Measurements from ENCODE around the gene ERBB4. TPM values are rescaled to one million over a fixed set of nuclear protein-coding genes. Genes with fewer than 3 reads are reported as not detected.

Gene ERBB4
- total RNA-seq, 1 donor from 2014 or later, result 10.2 TPM

GRCh38 chr2:212005085-212005671, 533.4 kb downstream of the ERBB4 start:
- no peaks in the 10 kb centered on the region for H3K9me3 Mint-ChIP-seq
- no peak overlapping the region for H3K27ac Mint-ChIP-seq (ENCODE audit: unreplicated experiment)
- H3K27me3 Mint-ChIP-seq (ENCODE audit: low read depth), result no peaks in the 10 kb centered on the region
- TF ChIP-seq CTCF (conservative IDR thresholded peaks at IDR 0.05), result peak; percentile 69
- no peak overlapping the region for H3K4me3 Mint-ChIP-seq
- peaks cover 16% of the 10 kb centered on the region for H3K4me1 Mint-ChIP-seq
- no peaks in the 10 kb centered on the region for H3K36me3 Mint-ChIP-seq (ENCODE audit: low read depth)
- peak; percentile 35 for DNase-seq (ENCODE audit: low read depth, low spot score)

GRCh38 chr2:212001325-212001724, 537.3 kb downstream of the ERBB4 start:
- Mint-ChIP-seq H3K27me3 (ENCODE audit: low read depth) (no peaks in the 10 kb centered on the region), H3K9me3 (no peaks in the 10 kb centered on the region), H3K27ac (ENCODE audit: unreplicated experiment) (no peak overlapping the region), H3K4me1 (no peaks in the 10 kb centered on the region), H3K4me3 (no peak overlapping the region), H3K36me3 (ENCODE audit: low read depth) (no peaks in the 10 kb centered on the region)
- no peak for TF ChIP-seq CTCF (conservative IDR thresholded peaks at IDR 0.05)
- no peak for DNase-seq (ENCODE audit: low read depth, low spot score)

GRCh38 chr2:211996857-211997256, 541.7 kb downstream of the ERBB4 start:
- Mint-ChIP-seq H3K27me3 (ENCODE audit: low read depth) (no peaks in the 10 kb centered on the region), H3K27ac (ENCODE audit: unreplicated experiment) (no peak overlapping the region), H3K4me3 (no peak overlapping the region), H3K36me3 (ENCODE audit: low read depth) (no peaks in the 10 kb centered on the region), H3K4me1 (no peaks in the 10 kb centered on the region), H3K9me3 (no peaks in the 10 kb centered on the region)
- TF ChIP-seq CTCF (conservative IDR thresholded peaks at IDR 0.05), result no peak
- DNase-seq (ENCODE audit: low read depth, low spot score), result no peak

- H3K9me3 Mint-ChIP-seq, result no peaks in the 10 kb centered on the region
- H3K27ac Mint-ChIP-seq (ENCODE audit: unreplicated experiment), result no peak overlapping the region
- H3K4me3 Mint-ChIP-seq, result no peak overlapping the region
- H3K27me3 Mint-ChIP-seq (ENCODE audit: low read depth), result no peaks in the 10 kb centered on the region
- DNase-seq (ENCODE audit: low read depth, low spot score), result no peak
- no peaks in the 10 kb centered on the region for H3K4me1 Mint-ChIP-seq
- TF ChIP-seq CTCF (conservative IDR thresholded peaks at IDR 0.05), result no peak
- H3K36me3 Mint-ChIP-seq (ENCODE audit: low read depth), result no peaks in the 10 kb centered on the region
Measured at GRCh38 chr2:211994806-211995205, 543.8 kb downstream of the ERBB4 start.

- no peak for TF ChIP-seq CTCF (conservative IDR thresholded peaks at IDR 0.05)
- no peaks in the 10 kb centered on the region for H3K4me1 Mint-ChIP-seq
- H3K27ac Mint-ChIP-seq (ENCODE audit: unreplicated experiment), result no peak overlapping the region
- peaks cover 4% of the 10 kb centered on the region for H3K9me3 Mint-ChIP-seq
- H3K4me3 Mint-ChIP-seq, result no peak overlapping the region
- H3K36me3 Mint-ChIP-seq (ENCODE audit: low read depth), result no peaks in the 10 kb centered on the region
- H3K27me3 Mint-ChIP-seq (ENCODE audit: low read depth), result no peaks in the 10 kb centered on the region
- DNase-seq (ENCODE audit: low read depth, low spot score), result no peak
Measured at GRCh38 chr2:211990335-211990734, 548.3 kb downstream of the ERBB4 start.
